ENCODE data around the gene PRKCE. TPM values are rescaled to one million over a fixed set of nuclear protein-coding genes. Genes with fewer than 3 reads are reported as not detected.
A peak's percentile ranks its signal among the peaks of the same experiment; 100 is the strongest.

PRKCE gene
- total RNA-seq, 3 donors from 2014 or later (not counting 1 experiment from before 2014, with no cell fraction given): 35.2 to 42.1 (median 38.6) TPM

GRCh38 chr2:45636008-45636407 lies 15.5 kb upstream of the PRKCE start:
- no peaks in the 10 kb centered on the region for H3K9me3 ChIP-seq (ENCODE audit: control insufficient read depth, insufficient read depth, low read length)
- peaks cover 12% of the 10 kb centered on the region for H3K4me1 ChIP-seq (ENCODE audit: control insufficient read depth, insufficient read depth, low read length)
- no peak overlapping the region for H3K4me3 ChIP-seq (ENCODE audit: low read length)
- TF ChIP-seq CTCF (IDR thresholded peaks at IDR 0.05): no peak
- no peak overlapping the region for H3K27ac ChIP-seq (ENCODE audit: low read length)
- Mint-ChIP-seq H3K4me1 (peaks cover 9 to 10% of the 10 kb centered on the region in 2 donors), H3K4me3 (no peak overlapping the region), H3K27ac (no peak overlapping the region), H3K9me3 (no peaks in the 10 kb centered on the region), H3K27me3 (ENCODE audit: low read depth in 2 of 2) (peaks cover 26 to 28% of the 10 kb centered on the region in 2 donors), H3K36me3 (no peaks in the 10 kb centered on the region)
- ATAC-seq: no peak
- no peaks in the 10 kb centered on the region for H3K27me3 ChIP-seq (ENCODE audit: control insufficient read depth, insufficient read depth, low read length)
- WGBS (ENCODE audit: insufficient coverage): 97% methylated on average over 5 of the region's 5 CpGs
- intact Hi-C loops (cut with micrococcal nuclease): no loop called here
- DNase-seq: no peak
- H3K36me3 ChIP-seq (ENCODE audit: control insufficient read depth, insufficient read depth, low read length): no peaks in the 10 kb centered on the region

- TF ChIP-seq CTCF (IDR thresholded peaks at IDR 0.05): no peak
- ATAC-seq: peak; percentile 58 to 92 (median 80)
- H3K4me3 ChIP-seq (ENCODE audit: low read length): no peak overlapping the region
- H3K36me3 ChIP-seq (ENCODE audit: control insufficient read depth, insufficient read depth, low read length): no peaks in the 10 kb centered on the region
- DNase-seq: no peak
- Mint-ChIP-seq H3K27me3 (ENCODE audit: low read depth in 2 of 2) (peaks cover 28 to 32% of the 10 kb centered on the region in 2 donors), H3K27ac (peak overlapping the region in 1 of 2 donors; percentile 67), H3K4me1 (peaks cover 9 to 10% of the 10 kb centered on the region in 2 donors), H3K4me3 (peak overlapping the region; percentile 4), H3K36me3 (no peaks in the 10 kb centered on the region), H3K9me3 (no peaks in the 10 kb centered on the region)
- H3K4me1 ChIP-seq (ENCODE audit: control insufficient read depth, insufficient read depth, low read length): peaks cover 12% of the 10 kb centered on the region
- WGBS (ENCODE audit: insufficient coverage): 15% methylated on average over 5 of the region's 5 CpGs
- H3K9me3 ChIP-seq (ENCODE audit: control insufficient read depth, insufficient read depth, low read length): no peaks in the 10 kb centered on the region
- no peaks in the 10 kb centered on the region for H3K27me3 ChIP-seq (ENCODE audit: control insufficient read depth, insufficient read depth, low read length)
- H3K27ac ChIP-seq (ENCODE audit: low read length): no peak overlapping the region
- intact Hi-C loops (cut with micrococcal nuclease): no loop called here
Measured at GRCh38 chr2:45637440-45637839, 14.0 kb upstream of the PRKCE start.

- no peak for TF ChIP-seq CTCF (IDR thresholded peaks at IDR 0.05)
- DNase-seq: no peak
- 89% methylated on average over 2 of the region's 2 CpGs for WGBS (ENCODE audit: insufficient coverage)
- Histone ChIP-seq H3K4me3 (ENCODE audit: low read length) (no peak overlapping the region), H3K27ac (ENCODE audit: low read length) (no peak overlapping the region), H3K4me1 (ENCODE audit: control insufficient read depth, insufficient read depth, low read length) (peaks cover 24% of the 10 kb centered on the region), H3K27me3 (ENCODE audit: control insufficient read depth, insufficient read depth, low read length) (peaks cover 6% of the 10 kb centered on the region), H3K36me3 (ENCODE audit: control insufficient read depth, insufficient read depth, low read length) (no peaks in the 10 kb centered on the region), H3K9me3 (ENCODE audit: control insufficient read depth, insufficient read depth, low read length) (no peaks in the 10 kb centered on the region)
- no peaks in the 10 kb centered on the region for H3K36me3 Mint-ChIP-seq
- H3K27me3 Mint-ChIP-seq (ENCODE audit: low read depth in 2 of 2): peaks cover 23 to 35% of the 10 kb centered on the region in 2 donors
- ATAC-seq: no peak
- H3K4me1 Mint-ChIP-seq: peaks cover 19 to 20% of the 10 kb centered on the region in 2 donors
- intact Hi-C loops (cut with micrococcal nuclease): no loop called here
- no peaks in the 10 kb centered on the region for H3K9me3 Mint-ChIP-seq
- no peak overlapping the region for H3K27ac Mint-ChIP-seq
- no peak overlapping the region for H3K4me3 Mint-ChIP-seq
Measured at GRCh38 chr2:45640576-45640975, 10.9 kb upstream of the PRKCE start.

GRCh38 chr2:45643095-45643494 lies 8.4 kb upstream of the PRKCE start:
- Histone ChIP-seq H3K27ac (ENCODE audit: low read length) (no peak overlapping the region), H3K4me1 (ENCODE audit: control insufficient read depth, insufficient read depth, low read length) (peaks cover 14% of the 10 kb centered on the region), H3K4me3 (ENCODE audit: low read length) (peak overlapping the region; percentile 11), H3K27me3 (ENCODE audit: control insufficient read depth, insufficient read depth, low read length) (peaks cover 6% of the 10 kb centered on the region), H3K36me3 (ENCODE audit: control insufficient read depth, insufficient read depth, low read length) (no peaks in the 10 kb centered on the region), H3K9me3 (ENCODE audit: control insufficient read depth, insufficient read depth, low read length) (no peaks in the 10 kb centered on the region)
- Mint-ChIP-seq H3K4me3 (peak overlapping the region; percentile 70), H3K9me3 (no peaks in the 10 kb centered on the region), H3K27me3 (ENCODE audit: low read depth in 2 of 2) (peaks cover 23 to 31% of the 10 kb centered on the region in 2 donors), H3K27ac (peak overlapping the region in 1 of 2 donors; percentile 42), H3K36me3 (no peaks in the 10 kb centered on the region), H3K4me1 (peaks cover 9 to 11% of the 10 kb centered on the region in 2 donors)
- TF ChIP-seq CTCF (IDR thresholded peaks at IDR 0.05): no peak
- peak in 1 of 2 donors; percentile 25 for DNase-seq
- 40% methylated on average over 11 of the region's 11 CpGs for WGBS (ENCODE audit: insufficient coverage)
- peak in 2 of 3 donors; percentile 11 to 24 for ATAC-seq
- intact Hi-C loops (cut with micrococcal nuclease): loop anchor here (1.0 kb wide), 2 partner anchors 135 to 293 kb away; no protein-coding TSS in a partner anchor
